ENCODE data around the gene NOTCH4.
A peak's percentile ranks its signal among the peaks of the same experiment; 100 is the strongest.
"Not testable (repeated sequence)": the region's sequence is repeated elsewhere in the genome, so short reads cannot be mapped to it uniquely, and the experiment has no call there.

The NOTCH4 gene

DNA sequence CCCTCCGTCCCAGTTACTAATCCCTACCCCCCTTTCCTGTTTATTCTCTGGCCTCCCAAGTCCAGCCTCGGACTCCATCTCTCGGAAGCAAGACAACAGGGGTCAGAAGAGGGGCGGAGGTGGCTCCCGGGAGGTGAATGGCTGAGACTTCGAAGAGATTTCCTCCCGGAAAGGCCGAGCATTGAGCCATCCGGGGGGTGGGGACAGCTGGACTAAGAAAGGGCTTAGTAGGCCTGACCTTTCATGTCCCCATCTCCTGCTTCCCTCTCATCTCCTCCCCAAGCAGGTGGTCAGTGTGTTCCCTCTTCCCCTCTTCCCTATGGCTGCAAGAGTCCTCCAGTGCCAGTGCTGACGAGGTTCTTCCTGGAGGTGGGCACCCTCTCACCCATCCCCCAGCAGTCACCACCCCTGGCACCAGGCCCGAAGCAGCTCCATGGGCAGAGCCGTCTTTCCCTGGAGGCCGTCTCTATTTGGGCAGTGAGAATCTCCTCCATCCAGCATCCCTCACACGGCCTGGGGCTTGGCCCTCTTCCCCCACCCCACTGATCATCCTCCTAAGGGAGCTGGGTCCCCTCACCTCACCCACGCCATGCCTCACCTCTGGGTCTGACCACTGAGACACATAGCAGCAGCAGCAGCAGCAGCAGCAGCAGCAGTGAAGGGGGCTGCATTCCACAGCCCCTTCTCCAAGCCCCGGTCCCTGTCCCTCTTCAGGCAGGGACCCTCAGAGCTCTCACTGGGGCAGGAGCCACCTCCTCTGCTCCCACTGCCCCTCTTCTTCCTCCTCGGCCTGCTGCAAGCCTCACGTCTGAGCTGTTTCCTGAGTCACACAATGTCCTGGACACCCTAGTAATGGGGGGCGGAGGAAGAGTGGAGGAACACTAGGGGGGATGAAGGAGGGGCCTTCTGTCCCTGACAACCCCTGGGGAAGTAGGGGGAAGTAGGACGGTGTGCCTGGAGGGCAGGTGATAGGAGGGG lies at the start of gene NOTCH4:
Gene NOTCH4, minus strand, starts transcription at position 810 of the 978 bp plus-strand sequence. Its CDS starts 139 bp downstream, at position 671.
- DNase-seq: no peak

GRCh38 chr6:32271429-32271828 lies 47.6 kb upstream of the NOTCH4 start:
- no peak for DNase-seq

- DNase-seq: not testable (repeated sequence)
Observed at GRCh38 chr6:32268459-32268858, 44.6 kb upstream of the NOTCH4 start.

GRCh38 chr6:32267035-32267434 lies 43.2 kb upstream of the NOTCH4 start:
- no peak for DNase-seq

DNA sequence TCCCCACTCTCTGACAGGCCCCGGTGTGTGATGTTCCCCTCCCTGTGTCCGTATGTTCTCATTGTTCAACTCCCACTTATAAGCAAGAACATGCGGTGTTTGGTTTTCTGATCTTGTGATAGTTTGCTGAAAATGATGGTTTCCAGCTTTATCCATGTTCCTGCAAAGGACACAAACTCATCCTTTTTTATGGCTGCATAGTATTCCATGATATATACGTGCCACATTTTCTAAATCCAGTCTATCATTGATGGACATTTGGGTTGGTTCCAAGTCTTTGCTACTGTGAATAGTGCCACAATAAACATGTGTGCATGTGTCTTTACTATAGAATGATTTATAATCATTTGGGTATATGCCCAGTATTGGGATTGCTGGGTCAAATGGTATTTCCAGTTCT lies 33.4 kb upstream of the NOTCH4 start:
- DNase-seq: not testable (repeated sequence)

GRCh38 chr6:32255199-32256153 lies 31.6 kb upstream of the NOTCH4 start:
- peak; percentile 49 to 61 for DNase-seq

- DNase-seq: no peak
Observed at GRCh38 chr6:32254761-32255198, 30.9 kb upstream of the NOTCH4 start.

GRCh38 chr6:32252331-32253009 lies 28.6 kb upstream of the NOTCH4 start:
- DNase-seq: no peak

DNA sequence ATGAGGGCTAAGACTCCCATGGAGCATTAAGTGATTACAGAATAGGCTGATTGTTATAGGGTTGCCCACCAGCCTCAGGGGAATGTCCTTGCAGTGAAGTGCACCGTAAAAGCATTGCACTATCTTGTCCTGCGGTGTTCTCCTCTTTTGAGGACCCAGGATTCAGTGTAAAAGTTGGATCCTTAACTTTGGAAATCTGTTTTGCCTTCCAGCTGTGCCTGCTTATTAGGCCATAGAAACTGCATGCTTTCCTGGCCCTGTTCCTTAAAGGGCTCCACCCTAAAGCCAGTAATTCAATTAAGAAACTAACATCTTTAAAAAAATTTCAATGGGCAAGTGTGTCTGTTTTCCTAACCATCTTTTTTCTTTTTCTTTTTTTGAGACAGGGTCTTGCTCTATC lies 25.4 kb upstream of the NOTCH4 start:
- no peak for DNase-seq

DNA sequence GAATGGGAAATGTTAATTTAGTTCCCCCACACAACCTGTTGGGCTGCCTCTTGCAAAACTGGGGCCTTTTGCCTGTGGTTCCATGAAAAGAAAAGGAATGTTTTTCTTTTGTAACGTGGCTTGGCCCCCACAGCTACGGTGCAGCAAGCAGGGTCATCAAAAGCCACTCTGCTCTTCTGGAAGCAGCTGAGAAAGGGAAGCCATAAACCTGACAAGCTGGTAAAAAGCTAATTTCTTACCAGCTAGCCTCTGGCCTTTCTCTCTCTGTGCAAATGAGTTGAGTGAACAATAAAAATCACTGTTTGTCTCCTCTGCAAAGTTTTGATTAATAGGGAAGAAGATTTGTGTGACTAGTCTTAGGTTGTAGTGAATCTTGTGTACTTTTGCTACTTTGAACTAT lies 23.5 kb upstream of the NOTCH4 start:
- no peak for DNase-seq

DNA sequence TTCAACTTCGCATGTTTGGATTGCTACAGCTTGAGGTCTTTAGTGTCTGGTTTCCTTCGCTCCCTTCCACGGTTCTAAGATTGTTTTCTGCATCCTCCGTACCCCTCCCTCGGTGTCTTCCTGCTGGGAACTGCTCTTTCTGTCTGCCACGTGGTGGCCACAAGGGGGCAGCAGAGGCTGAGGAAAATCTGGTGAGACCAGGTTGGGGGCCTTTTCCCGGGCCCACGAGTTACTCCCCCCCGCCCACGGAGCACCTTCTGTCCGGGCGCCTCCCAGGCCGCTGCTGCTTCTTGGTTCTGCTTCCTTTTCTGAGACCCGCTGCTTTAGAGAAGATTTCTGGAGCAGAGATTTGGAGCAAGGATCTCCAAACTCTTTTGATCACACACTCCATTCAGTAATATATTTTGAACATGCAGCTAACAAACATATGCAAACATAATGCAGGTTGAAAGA lies 21.1 kb upstream of the NOTCH4 start:
- peak; percentile 68 to 69 for DNase-seq

DNA sequence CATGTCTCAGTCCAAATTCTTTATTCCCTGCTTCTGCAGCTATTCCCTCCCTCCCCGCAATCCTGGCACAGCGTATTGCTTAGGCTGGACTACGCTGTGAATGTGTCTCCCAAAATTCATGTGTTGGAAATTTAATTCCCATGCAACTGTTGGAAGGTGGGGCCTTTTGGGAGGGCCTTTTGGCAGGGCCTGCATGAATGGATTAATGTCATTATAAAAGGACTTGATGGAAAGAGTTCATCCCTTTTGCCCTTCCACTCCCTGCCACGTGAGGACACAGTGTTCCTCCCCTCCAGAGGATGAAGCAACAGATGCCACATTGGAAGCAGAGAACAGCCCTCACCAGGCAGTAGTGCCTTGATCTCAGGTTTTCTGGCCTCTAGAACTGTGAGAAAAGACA lies 20.4 kb upstream of the NOTCH4 start:
- DNase-seq: no peak

- DNase-seq: not testable (repeated sequence)
Observed at GRCh38 chr6:32242318-32242813, 18.5 kb upstream of the NOTCH4 start.

DNA sequence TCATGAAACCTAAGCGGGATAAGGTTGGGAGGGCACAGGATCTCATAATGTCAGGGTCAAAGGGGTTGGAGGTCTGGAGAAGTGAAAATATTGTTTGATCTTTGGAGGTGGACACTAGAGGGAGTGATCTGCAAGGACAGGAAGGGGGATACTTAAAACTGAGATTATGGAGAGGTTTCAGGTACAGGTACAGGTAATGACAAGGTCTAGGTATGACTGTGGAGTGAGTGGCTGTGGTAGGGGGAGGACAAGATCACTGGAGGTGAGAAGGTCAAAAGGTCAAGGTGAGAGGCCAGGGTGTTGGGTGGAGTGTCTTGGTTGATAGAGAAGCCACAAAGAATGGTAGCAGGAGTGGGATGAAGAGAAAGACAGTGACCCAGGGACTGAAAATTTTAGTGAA lies 16.8 kb upstream of the NOTCH4 start:
- no peak for DNase-seq

DNA sequence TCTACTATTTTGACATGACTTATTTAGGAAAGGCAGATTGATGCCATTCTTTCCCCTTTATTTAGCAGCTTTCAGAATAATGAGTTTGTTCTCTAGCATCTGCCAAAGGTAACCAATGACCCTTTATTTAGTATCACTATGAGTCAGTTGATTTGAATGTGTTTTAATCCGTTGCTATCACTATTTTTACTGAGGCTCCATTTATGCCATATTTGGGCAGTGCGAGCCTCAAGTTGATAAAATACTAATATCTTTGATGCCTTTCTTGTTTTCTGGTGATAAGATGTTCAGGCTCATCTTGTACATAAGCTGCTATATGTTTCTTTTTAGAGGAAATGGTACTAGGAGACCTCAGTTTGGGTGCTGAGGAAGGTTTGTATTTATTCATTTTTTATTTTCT lies 15.6 kb upstream of the NOTCH4 start:
- DNase-seq: no peak

DNA sequence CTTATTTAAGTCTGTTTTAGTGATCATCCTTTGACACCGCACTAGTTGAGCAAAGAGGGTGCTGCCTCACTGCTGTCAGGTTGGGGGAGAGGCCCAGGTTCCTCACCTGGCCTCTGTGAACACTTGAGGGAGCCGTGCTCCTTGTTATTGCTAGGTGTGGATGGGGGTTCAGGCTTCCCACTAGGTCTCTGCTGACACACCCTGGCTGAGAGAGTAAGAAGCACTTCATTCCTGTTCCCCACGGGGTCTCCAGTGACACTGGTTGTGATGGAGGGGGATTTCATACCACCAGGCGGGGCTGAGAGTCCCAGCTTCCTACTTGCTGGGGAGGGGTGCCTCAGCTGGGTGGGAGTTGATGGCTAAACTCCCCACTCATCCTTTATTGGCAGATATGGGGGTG lies 11.1 kb upstream of the NOTCH4 start:
- no peak for DNase-seq

- DNase-seq: no peak
Observed at GRCh38 chr6:32226434-32226833, 2.6 kb upstream of the NOTCH4 start.

DNA sequence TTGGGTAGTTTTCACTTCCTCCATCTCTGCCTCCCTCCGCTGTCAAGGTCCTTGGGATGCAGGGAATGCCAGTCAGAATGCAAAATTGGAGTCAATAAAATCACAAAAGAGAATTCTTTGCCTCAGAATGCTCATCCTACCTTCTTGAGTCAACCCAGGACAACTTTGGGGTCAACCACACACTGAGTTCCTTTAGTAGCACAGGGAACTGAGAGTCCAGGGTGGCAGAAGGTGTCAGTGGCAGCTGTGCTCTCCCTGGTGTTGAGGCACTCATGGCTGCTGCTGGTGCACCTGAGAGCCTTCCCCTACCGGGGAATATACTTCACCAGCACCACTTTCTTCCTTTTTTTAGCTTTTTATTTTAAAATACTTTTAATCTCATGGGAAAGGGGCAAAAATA lies 829 bp upstream of the NOTCH4 start:
- DNase-seq: no peak

GRCh38 chr6:32222333-32223230 lies 1.3 kb downstream of the NOTCH4 start:
- DNase-seq: no peak

DNA sequence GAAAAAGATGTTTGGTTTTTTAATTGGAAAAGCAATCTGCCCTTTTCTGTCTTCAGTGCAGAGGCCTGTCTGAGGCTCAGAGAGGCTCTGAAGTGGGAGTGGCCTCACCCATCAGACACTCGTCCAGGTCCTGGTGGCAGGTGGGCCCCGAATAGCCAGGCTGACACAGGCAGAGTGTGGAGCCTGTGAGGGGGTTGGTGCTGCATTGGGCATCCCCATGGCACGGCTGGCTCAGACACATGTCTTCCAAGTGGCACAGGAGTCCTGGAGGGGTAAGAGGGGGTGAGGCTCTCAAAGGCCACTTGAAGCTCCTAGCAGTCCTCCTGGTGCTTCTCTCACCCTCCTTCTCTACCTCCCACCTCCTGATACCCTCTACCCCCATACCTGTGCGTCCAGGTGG lies 3.8 kb downstream of the NOTCH4 start:
- no peak for DNase-seq

DNA sequence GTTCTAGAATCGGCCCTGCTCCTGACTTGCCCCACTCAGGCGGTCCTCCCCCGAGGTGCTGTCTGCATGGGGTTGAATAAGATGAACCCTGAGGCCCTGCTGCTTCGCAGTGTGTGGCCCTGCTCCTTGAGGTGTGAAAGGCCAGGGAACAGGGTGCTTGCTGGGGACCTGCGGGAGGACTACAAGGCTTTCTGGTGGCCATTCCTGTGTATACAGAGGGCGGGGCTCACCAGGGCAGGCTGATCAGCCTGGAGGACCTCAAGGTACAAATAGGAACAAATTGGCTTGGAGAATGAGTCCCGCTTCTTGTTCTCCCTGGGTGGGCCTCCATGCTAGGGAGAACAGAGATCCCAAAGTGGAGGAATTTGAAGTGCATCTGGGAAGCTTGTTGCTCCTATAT lies 5.7 kb downstream of the NOTCH4 start:
- DNase-seq: no peak
